OCI-LY7 (cell line): ENCODE data around the gene NPEPL1.

ENCODE experiments used
- CTCF ChIP-seq: fragments of 200-600 bp; sonication (generic); conservative IDR thresholded peaks from 2 replicates; pipeline ENCODE4 v1.5.1; 2014; ENCODE audit warnings: mild to moderate bottlenecking, antibody characterized with exemption, low read length, moderate library complexity, mixed read lengths
- EZH2phosphoT487 ChIP-seq: fragments of 200-600 bp; sonication (generic); IDR thresholded peaks from 2 replicates; pipeline ENCODE4 v1.6.1; 2018; ENCODE audit warnings: low read depth, borderline replicate concordance, mild to moderate bottlenecking, mixed run types, antibody characterized with exemption, low read length, moderate library complexity, mixed read lengths

GRCh38 chr20:58688414-58688813 lies 4.2 kb upstream of the NPEPL1 start:
- TF ChIP-seq CTCF (no peak), EZH2phosphoT487 (no peak)
